ENCODE results near the gene BCAP29. TPM values are rescaled to one million over a fixed set of nuclear protein-coding genes. Genes with fewer than 3 reads are reported as not detected.

Gene BCAP29
- total and polyA plus RNA-seq, 5 donors from 2014 or later = 15.5 to 47.4 (median 32.6) TPM

DNA sequence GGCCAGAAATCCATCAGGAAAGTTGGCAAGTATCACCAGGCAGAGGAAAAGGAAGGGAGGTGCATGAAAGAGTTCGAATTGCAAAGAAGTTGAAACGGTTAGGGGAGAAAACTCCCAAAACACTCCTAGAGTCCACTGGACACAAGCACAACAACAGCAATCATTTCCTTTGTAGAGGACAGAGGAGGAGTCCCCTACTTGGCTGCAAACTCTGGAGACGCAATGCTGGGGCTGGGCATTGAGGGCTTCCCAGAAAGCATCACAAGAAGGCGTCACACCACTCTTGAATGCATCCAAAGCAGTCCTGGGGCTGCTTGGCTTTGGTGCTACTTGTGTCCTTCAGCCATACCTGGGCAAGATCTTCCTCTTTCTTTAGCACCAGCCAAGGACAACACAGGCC is 62.5 kb downstream of the BCAP29 start:
- Mint-ChIP-seq H3K4me1 (peaks cover 6 to 14% (median 12%) of the 10 kb centered on the region in 4 donors), H3K9me3 (peaks cover 0 to 8% (median 4%) of the 10 kb centered on the region in 7 donors), H3K27me3 (peaks cover 29% of the 10 kb centered on the region)

DNA sequence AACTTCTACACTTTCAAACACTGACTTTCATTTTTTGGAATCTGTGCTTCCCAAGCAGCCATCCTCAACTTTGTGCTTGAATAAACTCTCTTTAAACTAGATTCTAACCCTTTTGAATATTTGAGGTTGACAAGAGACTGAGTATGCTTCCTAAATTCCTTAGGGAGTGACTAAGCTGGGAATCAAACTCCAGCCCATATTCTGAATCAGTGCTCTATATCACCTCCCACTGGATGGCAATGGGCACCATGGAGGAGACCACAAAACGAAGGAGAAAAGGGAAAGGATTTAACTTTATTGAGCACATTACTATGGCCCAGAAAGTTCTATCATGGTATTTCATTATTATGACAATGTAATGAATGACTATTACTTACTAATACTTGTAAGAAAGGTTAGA is 63.4 kb downstream of the BCAP29 start:
- H3K27me3 ChIP-seq (ENCODE audit: control insufficient read depth, insufficient read depth, low read length) = peaks cover 3% of the 10 kb centered on the region
- ATAC-seq (ENCODE audit: low read depth in 2 of 2) = no peak
- no peaks in the 10 kb centered on the region for H3K9me3 ChIP-seq (ENCODE audit: control insufficient read depth in 2 of 2, low read length in 2 of 2)
- Mint-ChIP-seq H3K27ac (no peak overlapping the region), H3K4me1 (peaks cover 3 to 7% (median 6%) of the 10 kb centered on the region in 4 donors), H3K27me3 (peaks cover 29% of the 10 kb centered on the region), H3K36me3 (no peaks in the 10 kb centered on the region), H3K4me3 (no peak overlapping the region), H3K9me3 (peaks cover 0 to 8% (median 4%) of the 10 kb centered on the region in 7 donors)
- no peak overlapping the region for H3K27ac ChIP-seq (ENCODE audit: insufficient read depth, low read length, poor library complexity, severe bottlenecking)
- H3K4me1 ChIP-seq (ENCODE audit: control insufficient read depth, insufficient read depth, low read length, poor library complexity, severe bottlenecking) = no peaks in the 10 kb centered on the region
- H3K4me3 ChIP-seq (ENCODE audit: low read depth, low read length) = no peak overlapping the region
- H3K36me3 ChIP-seq (ENCODE audit: control insufficient read depth, insufficient read depth, low read length) = no peaks in the 10 kb centered on the region
- no peak for DNase-seq

More for the DNA sequence above, 62.5 kb downstream of the BCAP29 start:
- H3K36me3 ChIP-seq (ENCODE audit: control insufficient read depth, insufficient read depth, low read length) = no peaks in the 10 kb centered on the region
- ATAC-seq (ENCODE audit: low read depth in 2 of 2) (no peak), DNase-seq (no peak)
- no peak overlapping the region for H3K4me3 Mint-ChIP-seq
- H3K4me1 ChIP-seq (ENCODE audit: control insufficient read depth, insufficient read depth, low read length, poor library complexity, severe bottlenecking) = no peaks in the 10 kb centered on the region
- no peaks in the 10 kb centered on the region for H3K36me3 Mint-ChIP-seq
- peaks cover 3% of the 10 kb centered on the region for H3K27me3 ChIP-seq (ENCODE audit: control insufficient read depth, insufficient read depth, low read length)
- no peak overlapping the region for H3K4me3 ChIP-seq (ENCODE audit: low read depth, low read length)
- H3K9me3 ChIP-seq (ENCODE audit: control insufficient read depth in 2 of 2, low read length in 2 of 2) = no peaks in the 10 kb centered on the region
- H3K27ac ChIP-seq (ENCODE audit: insufficient read depth, low read length, poor library complexity, severe bottlenecking) = no peak overlapping the region
- no peak overlapping the region for H3K27ac Mint-ChIP-seq

DNA sequence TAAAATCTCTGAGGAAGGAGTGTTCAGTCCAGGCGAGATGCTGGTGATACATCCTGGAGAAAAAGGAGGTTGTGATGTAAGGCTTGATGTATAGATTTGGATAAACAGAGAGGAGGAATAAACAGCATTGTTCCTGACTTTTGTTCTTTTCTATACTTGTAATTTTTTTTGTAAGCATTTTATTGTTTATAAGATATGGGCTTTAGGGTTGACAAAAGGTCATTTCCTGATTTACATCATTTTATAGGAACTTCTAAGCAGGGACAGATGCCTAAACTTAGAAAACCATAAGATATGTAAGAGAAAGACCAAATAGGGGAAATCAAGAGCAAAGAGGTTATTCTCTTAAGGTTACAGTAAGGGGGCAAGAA is 63.9 kb downstream of the BCAP29 start:
- H3K4me3 ChIP-seq (ENCODE audit: low read depth, low read length) = no peak overlapping the region
- H3K4me1 ChIP-seq (ENCODE audit: control insufficient read depth, insufficient read depth, low read length, poor library complexity, severe bottlenecking) = no peaks in the 10 kb centered on the region
- no peak overlapping the region for H3K27ac ChIP-seq (ENCODE audit: insufficient read depth, low read length, poor library complexity, severe bottlenecking)
- Mint-ChIP-seq H3K27ac (no peak overlapping the region), H3K4me3 (no peak overlapping the region), H3K9me3 (peaks cover 0 to 8% (median 4%) of the 10 kb centered on the region in 7 donors), H3K4me1 (peaks cover 0 to 6% (median 1%) of the 10 kb centered on the region in 4 donors), H3K36me3 (no peaks in the 10 kb centered on the region), H3K27me3 (peaks cover 27% of the 10 kb centered on the region)
- DNase-seq (no peak), ATAC-seq (ENCODE audit: low read depth in 2 of 2) (no peak)
- no peaks in the 10 kb centered on the region for H3K9me3 ChIP-seq (ENCODE audit: control insufficient read depth in 2 of 2, low read length in 2 of 2)
- no peaks in the 10 kb centered on the region for H3K36me3 ChIP-seq (ENCODE audit: control insufficient read depth, insufficient read depth, low read length)
- H3K27me3 ChIP-seq (ENCODE audit: control insufficient read depth, insufficient read depth, low read length) = peaks cover 3% of the 10 kb centered on the region

DNA sequence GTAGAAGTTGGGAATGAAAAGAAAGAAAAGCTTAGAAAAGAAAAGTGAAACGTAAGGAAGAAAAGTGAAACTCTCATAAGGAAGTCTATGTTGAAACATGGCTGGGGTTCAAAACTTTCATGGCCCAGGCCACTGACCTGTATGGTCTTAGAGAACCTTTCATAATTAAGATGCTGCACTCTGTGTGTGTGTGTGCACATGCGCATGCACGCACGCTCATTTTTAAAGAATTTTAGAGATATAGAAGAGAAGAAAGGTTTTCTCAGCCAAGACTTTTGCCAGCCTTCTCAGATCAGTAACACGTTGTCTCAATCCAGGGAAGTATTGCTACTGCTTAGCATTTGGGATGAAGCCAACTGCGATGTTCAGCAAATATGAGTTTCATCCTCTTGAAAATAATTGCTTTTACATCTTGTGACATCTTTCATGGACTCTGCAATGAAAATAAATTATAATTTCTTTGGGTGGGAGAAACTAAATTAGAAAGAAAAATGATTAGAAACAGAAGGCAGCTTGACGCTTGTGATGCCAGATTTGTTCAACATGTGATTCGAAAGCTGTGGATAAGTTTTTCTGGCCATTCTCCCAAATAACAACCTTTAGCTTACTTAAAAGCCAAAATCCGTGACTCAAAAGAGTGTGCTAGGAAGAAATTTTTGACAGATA is 64.4 kb downstream of the BCAP29 start:
- Mint-ChIP-seq H3K36me3 (no peaks in the 10 kb centered on the region), H3K4me1 (peaks cover 0 to 4% (median 1%) of the 10 kb centered on the region in 4 donors), H3K4me3 (no peak overlapping the region), H3K27ac (no peak overlapping the region), H3K9me3 (peaks cover 0 to 8% (median 4%) of the 10 kb centered on the region in 7 donors), H3K27me3 (peaks cover 25% of the 10 kb centered on the region)
- Histone ChIP-seq H3K4me3 (ENCODE audit: low read depth, low read length) (no peak overlapping the region), H3K36me3 (ENCODE audit: control insufficient read depth, insufficient read depth, low read length) (no peaks in the 10 kb centered on the region), H3K27me3 (ENCODE audit: control insufficient read depth, insufficient read depth, low read length) (peaks cover 3% of the 10 kb centered on the region), H3K9me3 (ENCODE audit: control insufficient read depth in 2 of 2, low read length in 2 of 2) (no peaks in the 10 kb centered on the region), H3K4me1 (ENCODE audit: control insufficient read depth, insufficient read depth, low read length, poor library complexity, severe bottlenecking) (no peaks in the 10 kb centered on the region), H3K27ac (ENCODE audit: insufficient read depth, low read length, poor library complexity, severe bottlenecking) (no peak overlapping the region)
- DNase-seq (no peak), ATAC-seq (ENCODE audit: low read depth in 2 of 2) (no peak)

DNA sequence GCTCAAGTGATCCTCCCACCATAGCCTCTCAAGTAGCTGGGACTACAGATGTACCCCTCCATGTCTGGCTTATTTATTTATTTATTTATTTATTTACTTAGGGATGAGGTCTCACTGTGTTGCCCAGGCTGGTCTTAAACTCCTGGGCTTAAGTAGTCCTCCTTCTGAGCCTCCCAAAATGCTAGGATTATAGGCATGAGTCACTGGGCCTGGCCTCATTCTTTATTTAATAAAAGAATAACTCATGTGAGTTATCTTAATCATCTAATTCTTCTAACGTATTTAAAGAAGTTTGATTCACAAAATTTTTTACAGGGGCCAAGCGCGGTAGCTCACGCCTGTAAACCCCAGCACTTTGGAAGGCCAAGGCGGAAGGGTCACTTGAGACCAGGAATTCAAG is 72.6 kb downstream of the BCAP29 start:
- no peak overlapping the region for H3K27ac ChIP-seq (ENCODE audit: insufficient read depth, low read length, poor library complexity, severe bottlenecking)
- Mint-ChIP-seq H3K9me3 (peaks cover 0 to 12% (median 0%) of the 10 kb centered on the region in 7 donors), H3K4me3 (no peak overlapping the region), H3K36me3 (peaks cover 6% of the 10 kb centered on the region), H3K4me1 (peaks cover 0 to 3% (median 0%) of the 10 kb centered on the region in 4 donors), H3K27ac (no peak overlapping the region), H3K27me3 (peaks cover 23% of the 10 kb centered on the region)
- DNase-seq (no peak), ATAC-seq (ENCODE audit: low read depth in 2 of 2) (no peak)
- H3K4me3 ChIP-seq (ENCODE audit: low read depth, low read length) = no peak overlapping the region
- no peaks in the 10 kb centered on the region for H3K9me3 ChIP-seq (ENCODE audit: control insufficient read depth in 2 of 2, low read length in 2 of 2)
- no peaks in the 10 kb centered on the region for H3K27me3 ChIP-seq (ENCODE audit: control insufficient read depth, insufficient read depth, low read length)
- no peaks in the 10 kb centered on the region for H3K4me1 ChIP-seq (ENCODE audit: control insufficient read depth, insufficient read depth, low read length, poor library complexity, severe bottlenecking)
- H3K36me3 ChIP-seq (ENCODE audit: control insufficient read depth, insufficient read depth, low read length) = no peaks in the 10 kb centered on the region

DNA sequence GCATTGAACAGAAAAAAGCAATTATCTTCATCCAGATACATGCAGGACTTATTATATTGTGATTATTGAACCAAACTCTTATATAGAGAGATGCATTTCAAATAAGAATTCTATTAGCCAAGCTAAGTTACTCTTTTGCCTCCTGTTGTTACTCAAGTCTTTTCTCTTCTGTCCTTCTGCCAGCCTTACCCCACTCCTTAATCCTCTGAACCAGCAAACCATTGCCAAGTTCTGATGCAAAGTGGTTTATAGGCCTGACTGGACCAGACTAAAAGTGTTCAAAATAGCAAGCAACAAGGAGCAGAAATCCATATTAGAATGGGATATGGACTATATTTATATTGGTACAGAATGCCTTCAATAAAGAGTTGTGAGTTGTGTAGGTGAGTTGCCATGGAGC is 78.4 kb downstream of the BCAP29 start:
- no peak overlapping the region for H3K27ac ChIP-seq (ENCODE audit: insufficient read depth, low read length, poor library complexity, severe bottlenecking)
- peaks cover 0 to 8% (median 0%) of the 10 kb centered on the region in 7 donors for H3K9me3 Mint-ChIP-seq
- H3K27me3 ChIP-seq (ENCODE audit: control insufficient read depth, insufficient read depth, low read length) = peaks cover 31% of the 10 kb centered on the region
- H3K9me3 ChIP-seq (ENCODE audit: control insufficient read depth in 2 of 2, low read length in 2 of 2) = no peaks in the 10 kb centered on the region
- no peak overlapping the region for H3K27ac Mint-ChIP-seq
- peaks cover 75% of the 10 kb centered on the region for H3K27me3 Mint-ChIP-seq
- H3K36me3 Mint-ChIP-seq = peaks cover 6% of the 10 kb centered on the region
- no peak overlapping the region for H3K4me3 Mint-ChIP-seq
- H3K4me3 ChIP-seq (ENCODE audit: low read depth, low read length) = no peak overlapping the region
- DNase-seq = no peak
- H3K36me3 ChIP-seq (ENCODE audit: control insufficient read depth, insufficient read depth, low read length) = no peaks in the 10 kb centered on the region
- H3K4me1 ChIP-seq (ENCODE audit: control insufficient read depth, insufficient read depth, low read length, poor library complexity, severe bottlenecking) = peaks cover 27% of the 10 kb centered on the region
- no peak for ATAC-seq (ENCODE audit: low read depth in 2 of 2)
- peaks cover 9 to 24% (median 19%) of the 10 kb centered on the region in 4 donors for H3K4me1 Mint-ChIP-seq

DNA sequence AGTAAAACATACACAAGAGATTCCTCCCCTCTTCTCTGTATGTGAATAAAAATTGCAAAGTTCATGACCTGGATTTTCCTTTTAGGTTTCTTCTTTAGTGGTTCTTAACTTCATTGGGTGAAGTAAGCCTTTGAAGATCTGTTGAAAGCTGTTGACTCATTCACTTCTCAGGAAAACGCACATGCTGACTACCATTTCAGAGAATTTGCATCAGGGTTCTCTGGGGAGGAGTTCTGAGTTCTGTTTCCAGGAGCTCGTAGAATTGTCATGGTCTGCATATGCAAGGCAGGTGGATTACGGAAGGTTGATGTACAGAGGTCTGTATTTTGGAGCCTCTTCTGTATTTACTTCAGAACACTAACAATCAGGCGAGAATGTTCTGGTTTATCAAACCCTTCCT is 79.6 kb downstream of the BCAP29 start:
- ATAC-seq (ENCODE audit: low read depth in 2 of 2) (peak; percentile 78 to 83), DNase-seq (peak in 1 of 3 donors; percentile 94)
- H3K36me3 ChIP-seq (ENCODE audit: control insufficient read depth, insufficient read depth, low read length) = no peaks in the 10 kb centered on the region
- Mint-ChIP-seq H3K4me1 (peaks cover 9 to 24% (median 19%) of the 10 kb centered on the region in 4 donors), H3K9me3 (peaks cover 0 to 4% (median 0%) of the 10 kb centered on the region in 7 donors), H3K27ac (no peak overlapping the region), H3K4me3 (peak overlapping the region; percentile 81 to 92 (median 86)), H3K27me3 (peaks cover 80% of the 10 kb centered on the region), H3K36me3 (peaks cover 6% of the 10 kb centered on the region)
- H3K9me3 ChIP-seq (ENCODE audit: control insufficient read depth in 2 of 2, low read length in 2 of 2) = no peaks in the 10 kb centered on the region
- peaks cover 27% of the 10 kb centered on the region for H3K4me1 ChIP-seq (ENCODE audit: control insufficient read depth, insufficient read depth, low read length, poor library complexity, severe bottlenecking)
- peaks cover 32% of the 10 kb centered on the region for H3K27me3 ChIP-seq (ENCODE audit: control insufficient read depth, insufficient read depth, low read length)
- H3K27ac ChIP-seq (ENCODE audit: insufficient read depth, low read length, poor library complexity, severe bottlenecking) = no peak overlapping the region
- peak overlapping the region; percentile 27 for H3K4me3 ChIP-seq (ENCODE audit: low read depth, low read length)

Data from CD4-positive, CD25-positive, alpha-beta regulatory T cell (primary cell).